ENCODE results near the gene PMAIP1. TPM values are rescaled to one million over a fixed set of nuclear protein-coding genes. Genes with fewer than 3 reads are reported as not detected.

PMAIP1 gene
- total RNA-seq, 4 donors from 2014 or later: 11.8 to 34.3 (median 20.8) TPM

GRCh38 chr18:59871711-59872362, 28.0 kb upstream of the PMAIP1 start:
- WGBS, 2 donors: 77 to 83% methylated on average over 10 of the region's 10 CpGs
- DNase-seq (ENCODE audit: low spot score in 2 of 2): no peak
- H3K4me3 ChIP-seq (ENCODE audit: low read depth, poor library complexity, severe bottlenecking): no peak overlapping the region
- TF ChIP-seq, protein P1, sequence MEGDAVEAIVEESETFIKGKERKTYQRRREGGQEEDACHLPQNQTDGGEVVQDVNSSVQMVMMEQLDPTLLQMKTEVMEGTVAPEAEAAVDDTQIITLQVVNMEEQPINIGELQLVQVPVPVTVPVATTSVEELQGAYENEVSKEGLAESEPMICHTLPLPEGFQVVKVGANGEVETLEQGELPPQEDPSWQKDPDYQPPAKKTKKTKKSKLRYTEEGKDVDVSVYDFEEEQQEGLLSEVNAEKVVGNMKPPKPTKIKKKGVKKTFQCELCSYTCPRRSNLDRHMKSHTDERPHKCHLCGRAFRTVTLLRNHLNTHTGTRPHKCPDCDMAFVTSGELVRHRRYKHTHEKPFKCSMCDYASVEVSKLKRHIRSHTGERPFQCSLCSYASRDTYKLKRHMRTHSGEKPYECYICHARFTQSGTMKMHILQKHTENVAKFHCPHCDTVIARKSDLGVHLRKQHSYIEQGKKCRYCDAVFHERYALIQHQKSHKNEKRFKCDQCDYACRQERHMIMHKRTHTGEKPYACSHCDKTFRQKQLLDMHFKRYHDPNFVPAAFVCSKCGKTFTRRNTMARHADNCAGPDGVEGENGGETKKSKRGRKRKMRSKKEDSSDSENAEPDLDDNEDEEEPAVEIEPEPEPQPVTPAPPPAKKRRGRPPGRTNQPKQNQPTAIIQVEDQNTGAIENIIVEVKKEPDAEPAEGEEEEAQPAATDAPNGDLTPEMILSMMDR (IDR thresholded peaks at IDR 0.05): no peak
- no peak for TF ChIP-seq POLR2A (IDR thresholded peaks at IDR 0.05)
- intact Hi-C loops (cut with DNase I; ENCODE audit: low total_unique reads): no loop called here

- H3K4me3 ChIP-seq (ENCODE audit: low read depth, poor library complexity, severe bottlenecking): no peak overlapping the region
- intact Hi-C loops (cut with DNase I; ENCODE audit: low total_unique reads): no loop called here
- TF ChIP-seq, protein P1 (IDR thresholded peaks at IDR 0.05): no peak
- TF ChIP-seq POLR2A (IDR thresholded peaks at IDR 0.05): no peak
- WGBS, 2 donors: 54 to 56% methylated on average over 2 of the region's 2 CpGs
- DNase-seq (ENCODE audit: low spot score in 2 of 2): no peak
Measured at GRCh38 chr18:59873641-59874040, 26.2 kb upstream of the PMAIP1 start.

DNA sequence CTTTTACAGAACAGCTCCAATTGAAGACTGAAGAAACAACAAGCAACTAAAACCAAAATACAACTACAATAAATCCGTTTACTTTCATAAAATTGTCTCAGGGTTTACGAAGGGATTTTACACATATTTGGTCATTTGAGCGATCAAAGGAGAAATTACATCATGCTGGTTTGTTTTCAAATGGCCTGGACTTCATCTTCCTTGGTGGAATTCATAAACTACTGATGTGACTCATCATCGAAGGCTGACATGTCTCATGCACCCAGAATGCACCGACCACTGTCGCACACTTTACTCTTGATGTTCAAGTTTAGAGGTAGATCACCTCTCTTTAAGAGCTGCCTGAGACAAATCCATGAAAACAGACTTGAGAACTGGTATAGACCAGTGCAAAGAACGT, 25.6 kb upstream of the PMAIP1 start:
- intact Hi-C loops (cut with DNase I; ENCODE audit: low total_unique reads): no loop called here
- DNase-seq (ENCODE audit: low spot score in 2 of 2): no peak
- no peak overlapping the region for H3K4me3 ChIP-seq (ENCODE audit: low read depth, poor library complexity, severe bottlenecking)
- TF ChIP-seq, protein P1 (IDR thresholded peaks at IDR 0.05): no peak
- no peak for TF ChIP-seq POLR2A (IDR thresholded peaks at IDR 0.05)
- WGBS, 2 donors: 68 to 74% methylated on average over 7 of the region's 7 CpGs

- no peak for DNase-seq (ENCODE audit: low spot score in 2 of 2)
- TF ChIP-seq, protein P1 (IDR thresholded peaks at IDR 0.05): no peak
- no peak for TF ChIP-seq POLR2A (IDR thresholded peaks at IDR 0.05)
- intact Hi-C loops (cut with DNase I; ENCODE audit: low total_unique reads): no loop called here
- 85 to 93% methylated on average over 3 of the region's 3 CpGs for WGBS, 2 donors
- no peak overlapping the region for H3K4me3 ChIP-seq (ENCODE audit: low read depth, poor library complexity, severe bottlenecking)
Measured at GRCh38 chr18:59876310-59876626, 23.5 kb upstream of the PMAIP1 start.

- no peak overlapping the region for H3K4me3 ChIP-seq (ENCODE audit: low read depth, poor library complexity, severe bottlenecking)
- TF ChIP-seq, protein P1 (IDR thresholded peaks at IDR 0.05): no peak
- no peak for TF ChIP-seq POLR2A (IDR thresholded peaks at IDR 0.05)
- DNase-seq (ENCODE audit: low spot score in 2 of 2): no peak
- 18 to 42% methylated on average over 1 of the region's 1 CpG for WGBS, 2 donors
- intact Hi-C loops (cut with DNase I; ENCODE audit: low total_unique reads): no loop called here
Measured at GRCh38 chr18:59877361-59877760, 22.4 kb upstream of the PMAIP1 start.

DNA sequence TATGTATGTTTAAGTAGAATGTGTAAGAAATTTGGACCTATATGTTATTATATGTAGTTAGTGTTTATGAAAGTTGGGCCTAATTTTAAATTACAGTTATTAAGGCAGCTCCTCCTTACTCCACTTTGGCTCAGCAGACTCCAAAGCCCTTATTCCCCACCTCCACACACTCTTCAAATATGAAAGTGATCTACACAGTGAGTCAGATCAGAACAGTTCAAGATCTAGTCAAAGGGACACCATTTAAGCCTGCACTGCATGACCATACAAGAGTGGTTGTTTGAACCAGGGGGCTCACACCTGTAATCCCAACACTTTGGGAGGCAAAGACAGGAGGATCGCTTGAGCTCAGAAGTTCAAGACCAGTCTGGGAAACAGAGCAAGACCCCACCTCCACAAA, 21.2 kb upstream of the PMAIP1 start:
- DNase-seq (ENCODE audit: low spot score in 2 of 2): no peak
- H3K4me3 ChIP-seq (ENCODE audit: low read depth, poor library complexity, severe bottlenecking): no peak overlapping the region
- TF ChIP-seq, protein P1 (IDR thresholded peaks at IDR 0.05): no peak
- TF ChIP-seq POLR2A (IDR thresholded peaks at IDR 0.05): no peak
- intact Hi-C loops (cut with DNase I; ENCODE audit: low total_unique reads): no loop called here
- WGBS, 2 donors: 95 to 100% methylated on average over 1 of the region's 1 CpG
